Panc1 (cell line): ENCODE data around the gene SLC26A11.

ENCODE experiments used
- TCF7L2 ChIP-seq: IDR thresholded peaks from 2 replicates; pipeline ENCODE4 v1.6.1; 2011; ENCODE audit warnings: mild to moderate bottlenecking, low read depth, low read length, inconsistent platforms
- TF ChIP-seq, protein P1 (sequence below): fragments of 450-650 bp; IDR thresholded peaks from 2 replicates; pipeline ENCODE4 v1.5.1; 2017; ENCODE audit warnings: mild to moderate bottlenecking

GRCh38 chr17:80246266-80246681, 26.0 kb downstream of the SLC26A11 start:
- TF ChIP-seq, protein P1, sequence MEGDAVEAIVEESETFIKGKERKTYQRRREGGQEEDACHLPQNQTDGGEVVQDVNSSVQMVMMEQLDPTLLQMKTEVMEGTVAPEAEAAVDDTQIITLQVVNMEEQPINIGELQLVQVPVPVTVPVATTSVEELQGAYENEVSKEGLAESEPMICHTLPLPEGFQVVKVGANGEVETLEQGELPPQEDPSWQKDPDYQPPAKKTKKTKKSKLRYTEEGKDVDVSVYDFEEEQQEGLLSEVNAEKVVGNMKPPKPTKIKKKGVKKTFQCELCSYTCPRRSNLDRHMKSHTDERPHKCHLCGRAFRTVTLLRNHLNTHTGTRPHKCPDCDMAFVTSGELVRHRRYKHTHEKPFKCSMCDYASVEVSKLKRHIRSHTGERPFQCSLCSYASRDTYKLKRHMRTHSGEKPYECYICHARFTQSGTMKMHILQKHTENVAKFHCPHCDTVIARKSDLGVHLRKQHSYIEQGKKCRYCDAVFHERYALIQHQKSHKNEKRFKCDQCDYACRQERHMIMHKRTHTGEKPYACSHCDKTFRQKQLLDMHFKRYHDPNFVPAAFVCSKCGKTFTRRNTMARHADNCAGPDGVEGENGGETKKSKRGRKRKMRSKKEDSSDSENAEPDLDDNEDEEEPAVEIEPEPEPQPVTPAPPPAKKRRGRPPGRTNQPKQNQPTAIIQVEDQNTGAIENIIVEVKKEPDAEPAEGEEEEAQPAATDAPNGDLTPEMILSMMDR: no peak
- TF ChIP-seq TCF7L2: no peak
